Stimulated activated CD4-positive, alpha-beta T cell treated with anti-CD3 and anti-CD28 coated beads, TNF-alpha, amount 100 ng/mL, for 24 hours (primary cell): Measurements from ENCODE around the gene SMTNL2.
A peak's percentile ranks its signal among the peaks of the same experiment; 100 is the strongest.

Experiments used
- DNase-seq, 3 experiments: peaks; one replicate each; pipeline ENCODE4 v3.0.0-alpha.2; 2020; ENCODE audit warnings: low read depth in 3 of 3

The SMTNL2 gene

DNA sequence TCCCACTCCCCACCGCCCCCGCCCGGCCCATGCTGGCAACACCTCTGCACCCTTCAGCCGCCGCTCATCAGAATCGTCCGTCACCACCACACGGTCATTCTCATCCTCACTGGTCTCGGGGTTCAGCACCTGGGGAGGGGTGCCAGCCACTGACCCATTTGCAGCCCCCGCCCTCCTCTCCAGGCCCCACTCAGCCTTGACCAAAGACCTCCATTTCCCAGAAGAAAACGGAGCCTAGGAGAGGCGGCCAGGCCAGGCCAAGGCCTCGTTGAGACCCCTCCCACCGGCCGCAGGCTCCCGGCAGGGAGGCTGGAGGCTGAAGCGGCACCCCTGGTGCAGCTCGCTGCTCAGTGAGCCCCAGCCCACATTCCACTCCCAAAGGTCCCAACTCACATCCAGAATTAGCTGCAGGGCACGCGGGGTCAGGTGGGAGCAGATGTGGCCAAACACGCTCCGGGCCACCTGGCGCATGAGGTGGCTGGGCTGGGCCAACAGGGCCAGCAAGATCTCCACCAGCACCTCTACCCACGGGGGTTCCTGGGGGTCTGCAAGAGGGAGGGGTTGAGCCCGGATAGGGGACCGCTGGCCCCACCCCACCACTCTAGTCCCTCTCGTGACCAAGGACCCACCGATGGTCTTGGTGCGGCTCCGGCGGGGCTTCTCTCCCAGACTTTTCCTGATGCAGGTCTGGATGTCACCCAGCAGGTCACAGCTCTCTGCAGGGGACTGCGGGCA lies 38.9 kb upstream of the SMTNL2 start:
- DNase-seq, result no peak

DNA sequence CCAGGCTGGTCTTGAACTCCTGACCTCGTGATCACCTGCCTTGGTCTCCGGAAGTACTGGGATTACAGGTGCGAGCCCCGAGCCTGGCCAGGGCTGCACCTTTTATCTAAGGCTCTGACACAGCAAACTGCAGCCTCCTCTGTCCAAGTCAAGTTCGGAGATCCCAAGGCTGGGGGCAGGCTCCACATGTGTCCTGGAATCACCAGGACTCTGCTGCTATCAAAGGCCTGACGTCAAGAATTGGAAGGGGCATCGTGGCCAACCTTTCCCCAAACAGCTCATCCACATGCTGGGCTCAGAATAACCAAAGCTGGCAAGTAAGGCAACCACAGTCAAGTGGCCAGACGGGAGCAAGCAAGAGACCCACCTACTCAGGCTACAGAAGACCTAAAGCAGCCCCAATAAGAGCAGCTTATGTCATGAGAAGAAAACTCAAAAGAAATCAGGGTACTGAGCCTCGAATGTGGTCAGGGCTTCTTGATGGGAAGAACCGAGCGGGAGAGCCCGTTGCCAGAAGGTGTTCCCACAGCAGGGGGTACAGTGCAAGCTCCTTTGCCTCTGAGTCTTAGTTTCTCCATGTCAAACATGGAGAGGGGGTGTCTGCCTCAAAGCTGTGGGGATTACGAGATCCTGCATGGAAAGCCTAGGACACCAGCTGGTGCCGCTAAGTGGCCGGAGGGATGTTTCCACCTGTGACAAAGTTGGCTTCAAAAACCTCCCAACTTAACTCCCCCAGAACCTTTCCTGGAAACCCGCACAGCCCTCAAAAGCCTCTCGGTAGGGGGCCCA lies 37.0 kb upstream of the SMTNL2 start:
- no peak for DNase-seq

DNA sequence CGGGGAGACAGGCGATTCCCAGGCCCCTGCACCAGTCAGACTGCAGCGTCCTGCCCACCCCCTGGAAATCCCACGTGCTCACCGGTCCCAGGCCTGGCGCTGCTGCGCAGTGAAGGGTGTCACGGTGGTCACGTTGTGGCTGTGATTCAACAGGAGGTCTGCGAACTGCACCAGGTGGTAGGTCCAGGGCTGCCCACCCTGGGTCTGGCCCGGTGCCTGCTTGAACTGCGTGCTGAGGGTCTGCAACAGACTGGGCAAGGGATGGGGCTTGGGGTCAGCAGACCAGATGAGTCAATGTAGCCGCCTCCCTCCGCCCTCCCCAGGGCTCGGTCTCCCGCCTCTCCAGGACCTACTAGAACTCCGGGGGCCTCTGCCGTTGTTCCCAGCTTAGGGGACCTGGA lies 36.3 kb upstream of the SMTNL2 start:
- no peak for DNase-seq

DNA sequence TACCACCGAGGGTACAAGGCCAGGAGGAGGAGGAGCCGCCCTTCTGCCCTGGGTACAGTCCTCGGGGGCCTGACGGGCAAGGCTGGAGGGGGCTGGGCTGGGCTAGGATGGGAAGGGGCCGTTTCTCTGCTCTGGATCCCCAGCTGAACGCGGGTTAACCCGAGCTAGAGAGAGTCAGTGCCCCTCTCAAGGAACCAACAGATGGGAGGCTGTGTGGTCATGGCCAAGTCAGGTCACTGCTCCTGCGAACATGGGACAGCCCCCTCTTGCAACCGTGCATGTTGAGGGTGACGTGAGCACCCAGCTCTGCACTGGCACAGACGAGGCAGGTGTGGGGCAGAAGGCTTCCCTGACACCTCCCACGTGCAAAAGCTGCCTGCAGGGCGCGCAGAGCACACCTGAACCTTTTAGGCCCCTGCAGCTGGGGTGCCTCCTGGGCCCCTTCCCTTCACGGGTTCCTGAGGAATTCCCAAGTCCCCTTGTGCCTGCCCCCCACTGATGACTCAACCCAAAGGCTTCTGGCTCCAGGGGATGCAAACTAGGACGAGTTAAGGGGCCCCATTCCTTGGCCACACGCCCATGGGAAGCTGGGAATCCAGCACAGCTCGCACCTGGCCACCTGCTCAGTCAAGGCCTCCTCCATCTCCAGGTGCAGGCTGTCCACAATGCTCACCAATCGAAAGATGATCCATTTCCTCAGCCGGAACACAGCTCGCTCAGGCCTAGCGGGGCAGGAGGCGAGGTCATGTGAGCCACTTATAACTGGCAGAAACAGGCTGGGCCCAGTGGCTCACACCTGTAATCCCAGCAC lies 35.4 kb upstream of the SMTNL2 start:
- DNase-seq, result no peak

DNA sequence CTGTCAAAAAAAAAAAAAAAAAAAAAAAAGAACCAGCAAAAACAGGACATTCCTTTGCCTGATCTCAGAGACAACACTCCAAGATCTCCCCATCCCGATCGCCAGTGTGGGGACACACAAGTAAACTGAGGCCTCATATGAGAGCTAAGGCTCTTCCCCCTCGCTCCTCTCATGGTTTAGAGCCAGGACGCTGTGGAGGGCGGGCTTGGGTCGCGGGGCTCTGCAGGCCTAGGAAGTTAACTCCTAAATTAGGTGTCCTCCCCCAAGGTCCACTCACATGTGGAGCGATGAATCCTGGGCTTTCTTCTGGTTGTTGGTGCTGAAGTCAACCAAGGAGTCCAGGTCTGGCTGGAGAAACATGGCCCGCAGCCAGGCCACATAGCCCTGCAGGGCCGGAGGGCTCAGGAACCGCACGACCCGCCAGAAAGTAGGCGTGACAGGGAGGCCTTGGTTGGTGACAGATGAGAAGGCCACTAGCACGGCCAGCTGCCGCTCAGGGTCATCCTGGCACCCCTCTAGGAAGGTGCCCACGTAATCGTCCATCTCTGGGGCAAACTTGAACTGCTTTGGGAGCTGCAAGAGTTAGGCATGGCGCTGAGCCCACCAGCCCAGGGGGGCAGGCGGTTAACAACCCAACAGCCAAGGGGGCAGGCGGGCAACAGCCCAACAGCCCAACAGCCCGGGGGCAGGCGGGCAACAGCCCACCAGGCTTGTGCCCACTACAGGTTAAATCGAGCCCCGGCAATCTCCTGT lies 34.4 kb upstream of the SMTNL2 start:
- DNase-seq, result no peak

DNA sequence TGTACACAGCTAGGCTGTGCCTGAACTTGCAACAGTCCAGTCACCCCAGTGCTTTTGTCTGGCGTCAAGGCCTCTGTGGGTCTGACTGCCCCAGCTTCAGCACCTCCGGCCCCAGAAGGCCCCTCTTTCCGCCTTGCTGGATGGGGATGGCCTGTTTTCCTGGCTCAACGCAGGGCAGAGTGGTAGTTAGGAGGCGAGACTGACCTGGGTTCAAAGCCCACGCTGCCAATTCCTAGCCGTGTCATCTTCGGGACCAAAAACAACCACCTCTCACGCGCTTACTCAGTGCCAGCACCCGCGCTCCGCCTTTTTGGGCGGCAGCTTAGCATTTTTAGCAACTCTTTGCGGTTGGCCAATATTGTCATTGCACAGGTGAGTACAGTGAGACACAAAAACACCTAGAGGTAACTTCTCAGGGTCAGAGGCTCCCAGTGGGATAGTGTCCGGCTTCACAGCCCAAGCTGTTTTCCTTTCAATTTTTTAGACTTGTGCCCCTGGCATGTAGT lies 33.7 kb upstream of the SMTNL2 start:
- DNase-seq, result no peak

DNA sequence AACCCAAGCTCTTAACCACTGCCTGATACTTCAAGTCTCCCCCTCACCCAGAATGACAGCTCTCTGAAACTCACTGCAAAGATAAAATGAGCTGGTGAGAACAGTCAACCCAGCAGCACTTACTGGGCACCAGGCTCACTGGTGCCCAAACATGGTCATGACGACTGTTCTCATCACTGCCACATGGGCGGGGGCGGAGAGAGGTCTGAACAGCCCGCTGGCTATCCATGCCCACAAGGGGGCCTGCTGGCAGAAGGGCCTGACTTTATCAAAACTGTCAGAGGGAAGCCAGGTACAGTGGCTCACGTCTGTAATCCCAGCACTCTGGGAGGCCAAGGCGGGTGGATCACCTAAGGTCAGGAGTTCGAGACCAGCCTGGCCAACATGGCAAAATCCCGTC lies 33.2 kb upstream of the SMTNL2 start:
- no peak for DNase-seq

DNA sequence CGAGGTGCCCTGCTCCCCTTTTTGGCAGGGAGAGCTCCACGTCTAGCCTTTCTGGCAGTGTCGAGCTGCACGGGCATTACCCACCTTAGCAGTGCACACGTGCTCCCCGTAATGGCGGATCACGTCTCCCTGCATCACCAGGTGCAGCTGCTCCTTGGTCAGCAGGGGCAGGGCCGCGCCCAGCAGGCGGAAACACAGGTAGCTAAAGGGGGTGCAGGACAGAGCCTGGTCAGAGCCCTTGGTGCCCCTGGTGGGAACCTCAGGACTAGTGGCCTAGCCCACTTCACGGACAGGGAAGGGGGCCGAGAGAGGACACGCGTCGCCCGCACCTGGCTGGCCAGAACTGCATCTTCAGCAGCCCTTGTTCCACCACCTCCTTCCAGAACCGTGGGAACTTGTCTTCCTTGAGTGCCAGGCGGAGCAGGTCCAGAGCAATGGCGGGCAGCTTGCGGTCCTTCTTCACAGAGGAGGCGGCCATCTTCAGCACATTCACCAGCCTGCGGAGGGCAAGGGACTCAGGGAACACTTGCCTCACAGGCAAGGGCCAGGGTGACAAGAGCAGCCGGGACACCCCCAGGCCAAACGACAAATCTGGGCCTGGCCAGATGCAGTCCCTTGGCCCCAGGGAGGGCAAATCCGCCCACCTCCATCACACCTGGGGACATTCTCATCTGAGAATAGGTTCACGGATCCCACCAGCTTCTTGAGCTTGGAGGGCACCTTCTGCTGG lies 32.4 kb upstream of the SMTNL2 start:
- no peak for DNase-seq

DNA sequence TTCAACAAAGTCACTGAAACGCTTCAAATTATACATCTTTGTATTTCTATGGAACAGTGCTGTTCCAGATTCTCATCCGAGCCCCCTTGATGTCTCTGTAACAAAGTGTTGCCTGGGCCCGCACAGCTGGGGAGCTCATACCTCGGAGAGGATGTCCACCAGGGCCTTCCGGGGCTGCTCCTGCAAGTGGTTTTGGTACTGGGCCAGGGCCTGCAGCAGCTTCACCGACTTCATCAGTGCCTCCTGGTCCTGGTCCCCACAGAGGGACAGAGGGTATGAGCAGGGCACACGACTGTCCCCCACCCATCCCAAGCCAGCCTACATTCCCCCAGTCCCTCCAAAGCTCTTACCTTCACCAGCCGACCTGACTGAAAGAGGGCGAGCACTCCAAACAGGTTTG lies 30.7 kb upstream of the SMTNL2 start:
- DNase-seq, result no peak

DNA sequence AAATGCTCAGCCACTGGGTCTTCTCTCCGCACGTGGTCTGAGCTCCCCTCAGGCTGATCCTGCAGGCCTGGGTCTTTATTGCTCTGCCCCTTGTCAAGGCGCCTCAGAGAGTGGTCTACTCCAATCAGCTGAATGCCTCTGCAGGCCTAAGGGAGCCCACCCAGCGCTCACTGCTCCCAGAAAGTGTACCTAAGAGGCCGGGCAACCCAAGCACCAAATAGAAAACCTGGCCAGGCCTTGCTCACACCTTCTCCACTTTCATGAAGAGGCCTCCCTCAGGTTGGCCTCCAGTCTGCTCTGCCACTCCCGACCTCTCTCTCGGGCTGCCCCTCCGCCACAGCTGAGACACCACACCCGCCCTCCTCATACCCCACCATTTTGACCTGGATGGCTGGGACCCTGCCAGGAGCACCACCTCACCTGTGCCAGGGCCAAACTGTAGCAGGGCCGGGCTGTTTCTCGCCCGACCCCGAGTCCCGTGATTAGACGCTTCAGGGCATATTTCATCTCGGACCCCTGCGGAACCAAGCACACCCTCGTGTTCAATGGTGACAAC lies 29.8 kb upstream of the SMTNL2 start:
- DNase-seq, result no peak

DNA sequence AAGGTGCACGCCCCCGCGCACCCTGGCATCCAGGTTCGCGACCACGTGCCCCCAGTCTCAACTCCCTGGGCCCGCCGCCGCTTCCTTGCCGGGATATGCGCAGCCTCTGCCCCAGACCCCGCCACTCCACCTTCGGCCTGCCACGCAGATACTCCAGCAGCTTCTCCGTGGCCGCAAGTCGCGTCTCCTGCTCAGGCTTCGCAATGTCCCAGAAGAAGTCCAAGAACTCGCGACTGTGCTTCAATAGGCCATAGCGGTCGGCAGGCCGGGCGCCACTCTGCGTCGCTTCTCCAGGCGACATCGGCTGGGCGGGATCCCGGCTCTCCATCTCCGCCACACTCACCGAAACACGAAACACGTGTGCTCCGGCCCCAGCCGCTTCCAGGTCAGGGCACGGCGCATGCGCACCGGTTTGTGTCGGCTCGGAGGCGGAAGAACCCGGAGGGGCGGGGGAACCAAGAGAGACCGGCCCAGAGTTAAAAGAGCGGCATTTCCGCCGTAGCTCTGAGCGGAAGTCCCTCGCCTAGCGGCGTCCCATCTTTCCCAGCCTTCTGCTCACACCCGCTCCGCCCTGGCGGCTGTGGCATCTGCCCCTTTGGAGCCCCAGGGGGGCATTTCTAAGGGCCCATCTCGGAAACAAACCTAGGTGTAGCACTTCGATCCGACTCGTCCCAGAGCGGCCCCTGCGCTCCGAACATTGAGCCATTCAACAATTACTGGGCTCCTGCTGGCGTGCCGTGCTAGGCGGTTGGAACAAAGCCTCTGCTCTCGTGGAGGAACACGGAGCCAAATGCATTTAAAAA lies 29.1 kb upstream of the SMTNL2 start, which contains the start of gene MYBBP1A:
Gene MYBBP1A, minus strand, starts transcription at position 388 of the 803 bp plus-strand sequence. Its CDS starts 60 bp downstream, at position 328.
- peak; percentile 95 to 98 (median 97) for DNase-seq

DNA sequence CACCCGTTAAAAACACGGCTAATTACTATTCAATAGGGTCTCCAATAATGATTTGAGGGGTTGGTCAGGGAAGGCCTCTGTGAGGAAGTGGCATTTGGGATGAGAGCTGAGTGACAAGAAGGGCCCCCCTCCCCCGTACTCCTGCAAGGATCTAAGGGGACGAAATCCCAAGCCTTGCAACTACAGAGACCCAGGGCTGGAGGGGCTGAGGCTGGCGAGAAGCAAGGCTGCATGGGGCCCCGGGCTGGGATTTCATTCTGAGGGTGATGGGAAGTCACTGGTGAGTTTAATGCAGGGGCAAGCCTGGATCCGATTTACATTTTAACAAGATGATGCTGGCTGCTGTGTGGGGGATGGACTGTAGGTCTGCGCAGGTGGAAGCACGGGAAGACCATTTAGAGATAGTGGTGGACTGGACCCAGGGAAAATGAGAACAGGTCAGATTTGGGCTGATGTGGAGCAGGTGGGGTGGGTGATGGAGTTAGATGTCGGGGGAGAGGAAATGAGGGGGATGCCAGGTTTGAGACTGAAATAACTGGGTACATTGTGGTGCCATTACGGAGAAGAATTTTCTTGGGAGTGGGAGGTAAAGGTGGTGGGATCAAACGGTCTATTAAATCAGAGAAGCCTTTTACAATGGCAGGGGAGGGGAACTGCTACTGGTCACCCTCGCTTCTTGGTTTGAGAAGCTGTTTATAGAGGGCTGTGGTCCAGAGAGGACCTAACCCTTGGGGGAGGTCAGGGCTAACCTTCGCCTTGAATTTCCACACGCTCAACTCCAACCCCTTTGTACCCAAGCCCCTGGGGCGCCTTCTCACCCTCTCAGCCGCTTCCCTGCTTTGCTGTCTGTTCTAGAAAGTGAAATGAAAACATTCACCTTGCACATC lies 28.2 kb upstream of the SMTNL2 start:
- DNase-seq, result no peak

DNA sequence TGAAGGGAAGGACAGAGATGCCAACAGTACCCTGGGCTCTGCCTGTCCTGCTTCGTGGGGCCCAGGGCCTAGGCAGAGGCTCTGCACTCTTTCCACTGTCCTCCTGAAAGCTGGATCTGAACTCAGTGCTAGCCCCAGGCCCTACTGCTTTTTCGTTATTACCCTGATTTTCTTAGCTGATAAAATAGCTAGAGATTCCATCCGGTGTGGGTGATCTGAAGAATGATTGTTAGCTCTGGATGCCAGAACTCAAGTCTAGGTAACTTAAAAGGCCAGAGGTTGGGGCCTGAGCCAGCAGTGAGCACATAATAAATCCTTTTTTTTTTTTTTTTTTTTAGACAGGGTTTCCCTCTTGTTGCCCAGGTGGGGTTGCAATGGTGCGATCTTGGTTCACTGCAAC lies 27.3 kb upstream of the SMTNL2 start:
- DNase-seq, result no peak

DNA sequence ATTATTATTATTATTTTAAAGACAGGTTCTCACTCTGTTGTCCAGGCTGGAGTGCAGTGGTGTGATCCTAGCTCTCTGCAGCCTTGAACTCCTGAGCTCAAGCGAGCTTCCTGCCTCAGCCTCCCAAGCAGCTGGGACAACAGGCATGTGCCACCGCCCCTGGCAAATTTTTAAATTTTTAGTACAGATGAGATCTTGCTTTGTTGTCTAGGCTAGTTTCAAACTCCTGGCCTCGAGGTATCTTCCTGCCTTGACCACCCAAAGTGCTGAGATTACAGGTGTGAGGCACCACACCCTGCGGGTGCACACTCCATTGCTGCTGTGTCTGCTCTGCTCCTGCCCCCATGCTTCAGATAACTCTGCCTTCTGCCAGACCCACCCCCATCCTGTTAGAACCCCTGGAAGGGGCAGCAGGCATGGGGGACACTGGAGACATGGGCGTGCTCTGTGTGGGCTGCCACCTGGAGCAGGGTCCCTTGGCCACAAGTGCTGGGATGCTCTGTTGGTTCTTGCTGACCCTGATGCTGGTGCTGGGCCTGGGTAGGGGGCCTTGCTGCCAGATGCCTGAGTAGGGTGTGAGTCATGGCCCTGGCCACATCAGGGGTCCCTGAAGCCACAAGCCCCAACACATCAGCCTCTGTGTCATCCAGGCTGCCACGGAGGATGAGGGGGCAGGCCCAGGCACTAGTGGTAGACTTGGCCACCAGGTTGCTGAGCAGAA lies 26.5 kb upstream of the SMTNL2 start:
- no peak for DNase-seq

DNA sequence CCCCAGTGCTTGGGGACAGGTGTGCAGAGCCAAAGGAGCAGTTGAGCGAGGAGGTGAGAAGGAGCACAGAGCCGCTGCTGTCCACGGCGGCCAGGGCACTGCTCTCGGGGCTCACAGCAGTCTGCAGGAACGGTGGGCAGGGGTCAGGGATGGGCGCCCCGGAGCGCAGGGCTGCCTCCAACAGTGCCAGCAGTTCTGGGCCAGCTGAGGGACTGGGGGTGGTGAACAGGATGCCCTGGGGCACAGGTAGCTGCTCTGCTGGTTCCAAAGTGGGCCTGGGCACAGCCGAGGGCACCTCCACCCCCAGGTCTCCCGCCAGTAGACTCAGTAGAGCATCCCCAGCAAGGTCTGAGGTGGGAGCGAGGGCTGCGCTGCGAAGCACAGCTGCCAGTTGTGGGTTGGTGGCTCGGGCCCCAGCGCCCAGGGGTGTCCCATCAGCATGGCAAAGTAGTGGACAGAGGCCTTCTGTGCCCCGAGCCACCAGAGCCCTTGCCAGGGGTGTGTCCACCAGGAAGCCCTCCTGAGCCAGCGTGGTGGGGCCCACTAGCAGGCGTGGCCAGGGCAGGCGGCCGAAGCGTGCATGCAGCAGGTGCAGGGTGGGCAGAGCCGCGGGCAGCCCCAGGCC lies 25.9 kb upstream of the SMTNL2 start:
- DNase-seq, result no peak

DNA sequence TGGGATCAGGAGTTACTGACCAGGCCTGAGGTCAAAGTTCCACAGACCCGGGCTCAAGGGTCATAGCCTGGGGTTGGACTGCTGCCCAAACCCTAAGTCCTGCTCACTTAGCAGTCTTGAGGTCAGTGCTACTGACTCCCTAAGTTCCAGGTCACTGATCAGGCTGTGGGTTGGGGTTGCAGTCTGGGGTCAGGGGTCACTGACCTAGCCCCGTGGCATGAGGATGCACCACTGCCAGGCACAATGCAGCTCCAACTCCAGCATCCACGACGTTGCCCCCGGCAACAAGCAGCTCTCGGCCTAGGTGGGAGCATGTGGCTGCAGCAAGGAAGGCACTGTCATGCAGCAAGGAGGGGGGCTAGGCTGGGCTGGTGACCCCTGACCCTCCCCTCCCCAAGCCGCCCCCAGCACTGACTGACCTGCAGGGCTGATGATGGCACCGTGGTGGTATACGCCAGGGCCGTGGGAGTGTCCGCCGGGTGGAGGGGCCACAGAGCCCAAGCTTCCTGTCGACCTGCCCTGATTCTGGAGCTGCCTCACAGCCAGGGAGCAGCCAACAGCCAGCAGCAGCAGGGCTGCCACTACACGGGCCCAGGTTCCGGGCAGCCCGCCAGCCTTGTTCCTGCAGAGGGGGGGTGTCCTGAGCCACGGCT lies 25.1 kb upstream of the SMTNL2 start:
- DNase-seq, result no peak

DNA sequence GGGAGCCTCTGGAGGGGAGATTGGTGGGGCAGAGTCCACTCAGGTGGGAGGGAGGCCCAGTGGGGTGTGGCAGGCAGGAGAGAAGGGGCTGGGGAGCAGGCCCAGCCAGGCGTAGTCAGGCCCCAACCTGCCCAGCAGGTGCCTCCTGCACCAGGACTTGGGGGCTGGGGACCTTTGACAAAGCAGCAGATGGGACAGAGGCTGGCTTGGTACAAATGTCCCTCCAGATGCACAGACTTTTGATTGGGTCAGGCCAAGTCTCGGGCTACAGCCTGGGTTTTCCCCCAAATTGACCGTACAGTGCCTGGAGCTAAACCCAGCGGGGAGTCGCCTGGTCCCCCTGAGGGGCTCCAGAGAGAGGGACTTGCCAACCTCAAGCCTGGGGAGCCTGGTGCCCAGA lies 24.4 kb upstream of the SMTNL2 start:
- no peak for DNase-seq
